Measurements from ENCODE around the gene IFNA6. TPM values are rescaled to one million over a fixed set of nuclear protein-coding genes. Genes with fewer than 3 reads are reported as not detected.

Gene IFNA6
- total and polyA plus RNA-seq, 2 of the 8 experiments (the other 6 are each of a cell fraction or from before 2014, with no cell fraction given) = not detected

GRCh38 chr9:21340735-21341134 lies 10.0 kb downstream of the IFNA6 start:
- no peak overlapping the region for H2BK12ac ChIP-seq (ENCODE audit: low read depth, low read length)
- no peak overlapping the region for H3K23ac ChIP-seq (ENCODE audit: insufficient read length)
- H3K56ac ChIP-seq (replicated peaks; ENCODE audit: insufficient read length, low read depth, low read length) = no peak overlapping the region
- H2BK5ac ChIP-seq (ENCODE audit: low read depth, low read length) = no peak overlapping the region
- POLR2A ChIA-PET (ENCODE audit: partially characterized antibody) = no interaction called here
- no peak overlapping the region for H4K5ac ChIP-seq (ENCODE audit: insufficient read length, low read depth, low read length)
- no peak overlapping the region for H4K91ac ChIP-seq (replicated peaks; ENCODE audit: insufficient read length, low read length)
- no peak overlapping the region for H3K14ac ChIP-seq (ENCODE audit: insufficient read length)
- H3K27me3 ChIP-seq (replicated peaks in 1 of 4; ENCODE audit: control insufficient read depth in 3 of 4, extremely low read depth in 1 of 4, insufficient read depth in 3 of 4, low read length in 3 of 4) = no peaks in the 10 kb centered on the region
- no peaks in the 10 kb centered on the region for H3K9me3 ChIP-seq (ENCODE audit: insufficient read depth in 2 of 2, low read depth in 1 of 2, low read length in 1 of 2)
- H3K79me2 ChIP-seq (ENCODE audit: control insufficient read depth in 1 of 2, insufficient read depth in 2 of 2, low read length in 2 of 2) = no peaks in the 10 kb centered on the region
- 89% methylated on average over 4 of the region's 4 CpGs; no CpG with 5 or more reads in 1 of the 2 experiments for WGBS, 2 experiments (ENCODE audit: extremely low coverage in 1 of 2, insufficient coverage in 1 of 2, insufficient read length in 1 of 2, insufficient replicate concordance in 2 of 2, low coverage in 1 of 2, low lambda C conversion rate in 2 of 2, missing lambda C conversion rate in 1 of 2)
- H4K8ac ChIP-seq (ENCODE audit: extremely low read depth, insufficient read depth, low read length) = no peak overlapping the region
- H3K79me1 ChIP-seq (ENCODE audit: low read depth, low read length) = no peaks in the 10 kb centered on the region
- no peak overlapping the region for H2AK5ac ChIP-seq (ENCODE audit: low read depth, low read length)
- no peaks in the 10 kb centered on the region for H3K23me2 ChIP-seq (ENCODE audit: low read depth, low read length)
- DNase-seq (ENCODE audit: low read depth in 1 of 2, low spot score in 2 of 2) = no peak
- no peak overlapping the region for H2AFZ ChIP-seq (ENCODE audit: low read length)
- H4K20me1 ChIP-seq (replicated peaks in 1 of 2; ENCODE audit: control insufficient read depth in 1 of 2, insufficient read depth in 2 of 2, low read length in 2 of 2) = no peaks in the 10 kb centered on the region
- H2BK20ac ChIP-seq (ENCODE audit: low read length) = no peak overlapping the region
- TF ChIP-seq CBX5 (IDR thresholded peaks at IDR 0.05; ENCODE audit: low read depth, low read length) (no peak), SP4 (IDR thresholded peaks at IDR 0.05; ENCODE audit: low read length) (no peak), ASH2L (IDR thresholded peaks at IDR 0.05; ENCODE audit: low read length) (no peak), CTBP2 (IDR thresholded peaks at IDR 0.05; ENCODE audit: borderline replicate concordance, insufficient read depth, insufficient read length, low read length) (no peak), RAD21 (IDR thresholded peaks at IDR 0.05 in 1 of 2, conservative IDR thresholded peaks at IDR 0.05 in 1 of 2; ENCODE audit: low read depth in 2 of 2, low read length in 2 of 2) (no peak), BRCA1 (IDR thresholded peaks at IDR 0.05; ENCODE audit: low read depth, low read length) (no peak), CHD2 (IDR thresholded peaks at IDR 0.05; ENCODE audit: low read length) (no peak), NRF1 (IDR thresholded peaks at IDR 0.05; ENCODE audit: low read depth, low read length) (no peak), POU5F1 (IDR thresholded peaks at IDR 0.05; ENCODE audit: low read depth, low read length) (no peak), RNF2 (IDR thresholded peaks at IDR 0.05; ENCODE audit: borderline replicate concordance, low read depth, low read length, missing control alignments, poor library complexity, severe bottlenecking) (no peak)
- TF ChIP-seq, protein P1, sequence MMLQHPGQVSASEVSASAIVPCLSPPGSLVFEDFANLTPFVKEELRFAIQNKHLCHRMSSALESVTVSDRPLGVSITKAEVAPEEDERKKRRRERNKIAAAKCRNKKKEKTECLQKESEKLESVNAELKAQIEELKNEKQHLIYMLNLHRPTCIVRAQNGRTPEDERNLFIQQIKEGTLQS (IDR thresholded peaks at IDR 0.05; ENCODE audit: insufficient read depth, low read depth, low read length) = no peak
- H2BK15ac ChIP-seq (ENCODE audit: low read length) = no peak overlapping the region
- H3K4me1 ChIP-seq (replicated peaks in 1 of 4; ENCODE audit: control insufficient read depth in 3 of 4, insufficient read depth in 4 of 4, low read length in 3 of 4) = no peaks in the 10 kb centered on the region
- no peak overlapping the region for H2BK120ac ChIP-seq (replicated peaks; ENCODE audit: low read depth, low read length)
- no peak overlapping the region for H3K4me2 ChIP-seq (ENCODE audit: insufficient read depth in 1 of 2, low read depth in 2 of 2, low read length in 2 of 2)
- H3K4me3 ChIP-seq (ENCODE audit: extremely low read depth in 1 of 4, insufficient read depth in 2 of 4, low read depth in 3 of 4, low read length in 4 of 4) = no peak overlapping the region
- no peak overlapping the region for H3K4ac ChIP-seq (replicated peaks; ENCODE audit: insufficient read length, low read depth, low read length)
- no peak overlapping the region for H3K9ac ChIP-seq (replicated peaks in 1 of 4; ENCODE audit: extremely low read depth in 1 of 4, low read depth in 3 of 4, low read length in 3 of 4)
- no peak for FAIRE-seq
- no peak overlapping the region for H3K18ac ChIP-seq (ENCODE audit: extremely low read depth, low read length)
- CTCF ChIA-PET (ENCODE audit: partially characterized antibody) = interaction anchor here (0.7 to 3.1 kb wide), 7 partner anchors 15 to 62 kb away, joined by 3 to 13 read pairs (median 5); no protein-coding TSS in a partner anchor
- H3K27ac ChIP-seq (ENCODE audit: low read depth, low read length) = no peak overlapping the region
- H3K36me3 ChIP-seq (ENCODE audit: control insufficient read depth in 2 of 4, insufficient read depth in 4 of 4, low read length in 3 of 4) = no peaks in the 10 kb centered on the region

Data from H1 (cell line).